C4-2B (cell line): Measurements from ENCODE around the gene ZNF71.

Source experiments
- ZFX ChIP-seq: fragments of 450-650 bp; IDR thresholded peaks from 2 replicates; pipeline ENCODE4 v1.6.1; 2017
- TF ChIP-seq, protein P1 (sequence below): fragments of 450-650 bp; conservative IDR thresholded peaks from 2 replicates; pipeline ENCODE4 v1.5.1; 2017; ENCODE audit warnings: mild to moderate bottlenecking

DNA sequence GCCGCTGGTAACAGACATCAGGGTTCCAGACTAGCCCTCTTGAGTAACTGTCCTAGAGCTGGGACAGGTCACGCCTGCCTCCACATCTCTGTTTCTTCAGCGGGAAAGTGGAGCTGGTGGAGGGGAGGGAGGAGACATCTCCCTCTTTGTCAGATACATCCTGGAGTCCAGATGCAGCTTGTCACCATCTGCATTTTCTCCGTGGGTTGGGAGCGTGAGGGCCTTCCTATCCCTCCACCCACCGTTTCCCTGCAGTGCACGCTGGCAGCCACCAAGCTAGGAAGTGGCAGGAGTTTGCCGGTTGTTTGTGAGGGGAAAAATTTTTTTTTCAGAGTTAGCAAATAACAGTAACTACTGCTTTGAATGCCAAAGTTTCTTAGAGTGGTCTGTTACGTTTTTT is 27.9 kb downstream of the ZNF71 start:
- TF ChIP-seq, protein P1, sequence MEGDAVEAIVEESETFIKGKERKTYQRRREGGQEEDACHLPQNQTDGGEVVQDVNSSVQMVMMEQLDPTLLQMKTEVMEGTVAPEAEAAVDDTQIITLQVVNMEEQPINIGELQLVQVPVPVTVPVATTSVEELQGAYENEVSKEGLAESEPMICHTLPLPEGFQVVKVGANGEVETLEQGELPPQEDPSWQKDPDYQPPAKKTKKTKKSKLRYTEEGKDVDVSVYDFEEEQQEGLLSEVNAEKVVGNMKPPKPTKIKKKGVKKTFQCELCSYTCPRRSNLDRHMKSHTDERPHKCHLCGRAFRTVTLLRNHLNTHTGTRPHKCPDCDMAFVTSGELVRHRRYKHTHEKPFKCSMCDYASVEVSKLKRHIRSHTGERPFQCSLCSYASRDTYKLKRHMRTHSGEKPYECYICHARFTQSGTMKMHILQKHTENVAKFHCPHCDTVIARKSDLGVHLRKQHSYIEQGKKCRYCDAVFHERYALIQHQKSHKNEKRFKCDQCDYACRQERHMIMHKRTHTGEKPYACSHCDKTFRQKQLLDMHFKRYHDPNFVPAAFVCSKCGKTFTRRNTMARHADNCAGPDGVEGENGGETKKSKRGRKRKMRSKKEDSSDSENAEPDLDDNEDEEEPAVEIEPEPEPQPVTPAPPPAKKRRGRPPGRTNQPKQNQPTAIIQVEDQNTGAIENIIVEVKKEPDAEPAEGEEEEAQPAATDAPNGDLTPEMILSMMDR: no peak
- no peak for TF ChIP-seq ZFX
